Stomach smooth muscle (tissue), 2 donors: Measurements from ENCODE around the gene HEBP1.
A peak's percentile ranks its signal among the peaks of the same experiment; 100 is the strongest.

Source experiments
- H3K27ac ChIP-seq: one replicate; pipeline ENCODE4 v1.7.0; 2013; ENCODE audit warnings: mild to moderate bottlenecking, low read length, inconsistent platforms
- H3K27me3 ChIP-seq, 2 donors: one replicate each; pipeline ENCODE4 v1.7.0; 2013; ENCODE audit warnings: low read length in 2 of 2; ENCODE audit not compliant: insufficient read depth in 2 of 2, control insufficient read depth in 1 of 2
- H3K36me3 ChIP-seq, 2 donors: one replicate each; pipeline ENCODE4 v1.7.0; 2013; ENCODE audit warnings: low read length in 2 of 2; ENCODE audit not compliant: control insufficient read depth in 2 of 2, insufficient read depth in 2 of 2
- H3K4me1 ChIP-seq: one replicate; pipeline ENCODE4 v1.7.0; 2013; ENCODE audit warnings: low read length; ENCODE audit not compliant: control insufficient read depth, insufficient read depth
- H3K4me3 ChIP-seq, 2 donors: one replicate each; pipeline ENCODE4 v1.7.0; 2013; ENCODE audit warnings: low read length in 2 of 2
- H3K9ac ChIP-seq, 2 donors: one replicate each; pipeline ENCODE4 v1.7.0; 2013; ENCODE audit warnings: low read length in 2 of 2, mild to moderate bottlenecking in 1 of 2
- H3K9me3 ChIP-seq, 2 donors: one replicate each; pipeline ENCODE4 v1.7.0; 2013; ENCODE audit warnings: low read length in 2 of 2; ENCODE audit not compliant: control insufficient read depth in 2 of 2
- donor health status: healthy.
- donor health status: Pancreatic carcinoma.

HEBP1 gene

GRCh38 chr12:12990700-12991468 lies 9.2 kb downstream of the HEBP1 start:
- H3K36me3 ChIP-seq = peaks cover 20 to 27% of the 10 kb centered on the region in 2 donors
- H3K27ac ChIP-seq = no peak overlapping the region
- no peak overlapping the region for H3K4me3 ChIP-seq
- H3K4me1 ChIP-seq = peaks cover 2% of the 10 kb centered on the region
- H3K9me3 ChIP-seq = no peaks in the 10 kb centered on the region
- no peak overlapping the region for H3K9ac ChIP-seq
- no peaks in the 10 kb centered on the region for H3K27me3 ChIP-seq

- Histone ChIP-seq H3K27me3 (no peaks in the 10 kb centered on the region), H3K27ac (no peak overlapping the region), H3K36me3 (peaks cover 23 to 27% of the 10 kb centered on the region in 2 donors), H3K9me3 (no peaks in the 10 kb centered on the region), H3K4me1 (peaks cover 2% of the 10 kb centered on the region), H3K9ac (no peak overlapping the region), H3K4me3 (no peak overlapping the region)
Observed at GRCh38 chr12:12987421-12987820, 12.6 kb downstream of the HEBP1 start.

- H3K27me3 ChIP-seq = no peaks in the 10 kb centered on the region
- no peak overlapping the region for H3K4me3 ChIP-seq
- peaks cover 23 to 30% of the 10 kb centered on the region in 2 donors for H3K36me3 ChIP-seq
- H3K27ac ChIP-seq = no peak overlapping the region
- no peaks in the 10 kb centered on the region for H3K9me3 ChIP-seq
- H3K9ac ChIP-seq = no peak overlapping the region
- peaks cover 2% of the 10 kb centered on the region for H3K4me1 ChIP-seq
Observed at GRCh38 chr12:12986775-12987331, 13.2 kb downstream of the HEBP1 start.

GRCh38 chr12:12985817-12986408 lies 14.2 kb downstream of the HEBP1 start:
- no peak overlapping the region for H3K9ac ChIP-seq
- H3K27me3 ChIP-seq = no peaks in the 10 kb centered on the region
- no peak overlapping the region for H3K4me3 ChIP-seq
- H3K4me1 ChIP-seq = peaks cover 2% of the 10 kb centered on the region
- peaks cover 27 to 36% of the 10 kb centered on the region in 2 donors for H3K36me3 ChIP-seq
- H3K27ac ChIP-seq = no peak overlapping the region
- H3K9me3 ChIP-seq = no peaks in the 10 kb centered on the region

DNA sequence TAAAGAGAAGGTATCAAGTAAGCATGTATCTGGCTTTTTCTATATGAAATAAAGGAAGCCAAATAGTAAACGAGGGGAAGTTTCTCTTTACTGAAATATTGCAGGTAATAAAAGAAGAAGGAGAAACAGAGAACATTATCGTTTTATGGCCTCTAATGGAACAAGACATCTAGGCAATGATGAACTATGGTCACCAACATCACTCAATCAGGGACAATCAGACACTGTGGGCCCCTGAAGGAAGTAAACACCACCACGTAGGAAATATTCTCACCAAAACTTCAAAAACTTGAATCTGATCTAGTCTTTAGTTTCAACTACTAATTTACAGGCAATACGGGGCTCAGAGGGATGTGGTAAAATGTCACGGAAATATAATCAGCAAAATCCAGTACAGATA lies 15.9 kb downstream of the HEBP1 start:
- Histone ChIP-seq H3K27ac (no peak overlapping the region), H3K9ac (no peak overlapping the region), H3K4me1 (peaks cover 8% of the 10 kb centered on the region), H3K27me3 (no peaks in the 10 kb centered on the region), H3K36me3 (peaks cover 30 to 43% of the 10 kb centered on the region in 2 donors), H3K9me3 (no peaks in the 10 kb centered on the region), H3K4me3 (no peak overlapping the region)

GRCh38 chr12:12983420-12984035 lies 16.5 kb downstream of the HEBP1 start:
- Histone ChIP-seq H3K4me3 (no peak overlapping the region), H3K9me3 (no peaks in the 10 kb centered on the region), H3K27ac (no peak overlapping the region), H3K36me3 (peaks cover 24 to 40% of the 10 kb centered on the region in 2 donors), H3K27me3 (no peaks in the 10 kb centered on the region), H3K4me1 (peaks cover 8% of the 10 kb centered on the region), H3K9ac (no peak overlapping the region)

GRCh38 chr12:12982331-12982730 lies 17.7 kb downstream of the HEBP1 start:
- peaks cover 22 to 37% of the 10 kb centered on the region in 2 donors for H3K36me3 ChIP-seq
- H3K9me3 ChIP-seq = no peaks in the 10 kb centered on the region
- H3K27me3 ChIP-seq = no peaks in the 10 kb centered on the region
- H3K4me1 ChIP-seq = peaks cover 8% of the 10 kb centered on the region
- H3K4me3 ChIP-seq = no peak overlapping the region
- H3K27ac ChIP-seq = no peak overlapping the region
- no peak overlapping the region for H3K9ac ChIP-seq

GRCh38 chr12:12979731-12980259 lies 20.3 kb downstream of the HEBP1 start:
- peaks cover 18 to 29% of the 10 kb centered on the region in 2 donors for H3K36me3 ChIP-seq
- H3K9ac ChIP-seq = no peak overlapping the region
- no peaks in the 10 kb centered on the region for H3K27me3 ChIP-seq
- H3K4me3 ChIP-seq = peak overlapping the region in 1 of 2 donors; percentile 18
- peaks cover 11% of the 10 kb centered on the region for H3K4me1 ChIP-seq
- no peaks in the 10 kb centered on the region for H3K9me3 ChIP-seq
- H3K27ac ChIP-seq = no peak overlapping the region

- peaks cover 23 to 35% of the 10 kb centered on the region in 2 donors for H3K36me3 ChIP-seq
- H3K27me3 ChIP-seq = no peaks in the 10 kb centered on the region
- H3K27ac ChIP-seq = no peak overlapping the region
Observed at GRCh38 chr12:12979126-12979525, 20.9 kb downstream of the HEBP1 start.

GRCh38 chr12:12977231-12977630 lies 22.8 kb downstream of the HEBP1 start:
- Histone ChIP-seq H3K27me3 (no peaks in the 10 kb centered on the region), H3K27ac (no peak overlapping the region), H3K9ac (no peak overlapping the region), H3K36me3 (peaks cover 36 to 48% of the 10 kb centered on the region in 2 donors), H3K9me3 (peaks cover 4 to 10% of the 10 kb centered on the region in 2 donors), H3K4me1 (peaks cover 11% of the 10 kb centered on the region), H3K4me3 (no peak overlapping the region)

More at GRCh38 chr12:12979126-12979525, 20.9 kb downstream of the HEBP1 start:
- H3K9ac ChIP-seq = no peak overlapping the region
- H3K4me1 ChIP-seq = peaks cover 11% of the 10 kb centered on the region
- no peak overlapping the region for H3K4me3 ChIP-seq
- H3K9me3 ChIP-seq = no peaks in the 10 kb centered on the region
